ENCODE data around the gene CHID1. TPM values are rescaled to one million over a fixed set of nuclear protein-coding genes. Genes with fewer than 3 reads are reported as not detected.
A peak's percentile ranks its signal among the peaks of the same experiment; 100 is the strongest.

CHID1 gene
- total RNA-seq, 1 donor from 2014 or later = 56.6 TPM

DNA sequence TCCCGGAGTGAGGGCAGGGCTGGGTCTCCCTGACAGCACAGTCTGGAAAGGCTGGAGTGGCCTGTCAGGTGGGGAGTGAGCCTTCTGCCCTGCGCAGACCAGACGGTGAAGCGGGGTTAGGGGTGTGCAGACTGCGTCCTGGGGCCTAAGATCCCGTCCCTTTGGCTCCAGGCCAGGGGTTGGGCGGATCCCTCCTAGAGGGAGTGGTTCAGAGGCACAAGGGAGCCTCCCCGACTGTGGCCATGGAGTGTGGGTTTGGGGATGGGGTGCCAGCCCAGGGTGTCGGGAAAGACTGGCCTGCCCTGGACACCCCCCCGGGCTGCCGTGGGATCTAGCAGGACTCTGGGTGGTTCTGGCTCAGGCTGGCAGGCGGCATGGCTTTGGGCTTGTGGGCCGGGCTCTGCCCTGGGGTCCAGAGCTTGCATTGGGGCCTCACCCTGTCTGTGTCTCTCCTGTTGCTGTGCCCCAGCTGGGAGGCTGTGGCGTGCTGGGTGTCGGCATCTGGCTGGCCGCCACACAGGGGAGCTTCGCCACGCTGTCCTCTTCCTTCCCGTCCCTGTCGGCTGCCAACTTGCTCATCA lies 48.4 kb downstream of the CHID1 start:
- H3K4me3 ChIP-seq = no peak overlapping the region
- no peak overlapping the region for H2AFZ ChIP-seq (replicated peaks)
- H3K9ac ChIP-seq = no peak overlapping the region
- no peaks in the 10 kb centered on the region for H3K27me3 ChIP-seq
- TF ChIP-seq EZH2 (IDR thresholded peaks at IDR 0.05) (no peak), EZH2phosphoT487 (IDR thresholded peaks at IDR 0.05) (no peak)
- TF ChIP-seq, protein P1, sequence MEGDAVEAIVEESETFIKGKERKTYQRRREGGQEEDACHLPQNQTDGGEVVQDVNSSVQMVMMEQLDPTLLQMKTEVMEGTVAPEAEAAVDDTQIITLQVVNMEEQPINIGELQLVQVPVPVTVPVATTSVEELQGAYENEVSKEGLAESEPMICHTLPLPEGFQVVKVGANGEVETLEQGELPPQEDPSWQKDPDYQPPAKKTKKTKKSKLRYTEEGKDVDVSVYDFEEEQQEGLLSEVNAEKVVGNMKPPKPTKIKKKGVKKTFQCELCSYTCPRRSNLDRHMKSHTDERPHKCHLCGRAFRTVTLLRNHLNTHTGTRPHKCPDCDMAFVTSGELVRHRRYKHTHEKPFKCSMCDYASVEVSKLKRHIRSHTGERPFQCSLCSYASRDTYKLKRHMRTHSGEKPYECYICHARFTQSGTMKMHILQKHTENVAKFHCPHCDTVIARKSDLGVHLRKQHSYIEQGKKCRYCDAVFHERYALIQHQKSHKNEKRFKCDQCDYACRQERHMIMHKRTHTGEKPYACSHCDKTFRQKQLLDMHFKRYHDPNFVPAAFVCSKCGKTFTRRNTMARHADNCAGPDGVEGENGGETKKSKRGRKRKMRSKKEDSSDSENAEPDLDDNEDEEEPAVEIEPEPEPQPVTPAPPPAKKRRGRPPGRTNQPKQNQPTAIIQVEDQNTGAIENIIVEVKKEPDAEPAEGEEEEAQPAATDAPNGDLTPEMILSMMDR (IDR thresholded peaks at IDR 0.05) = no peak
- no peaks in the 10 kb centered on the region for H3K79me2 ChIP-seq (ENCODE audit: low read depth)
- H3K27ac ChIP-seq = no peak overlapping the region
- H3K27me3 Mint-ChIP-seq (ENCODE audit: insufficient read depth, low read depth) = peaks cover 2% of the 10 kb centered on the region
- peak; percentile 56 for DNase-seq (ENCODE audit: low spot score)
- peaks cover 12% of the 10 kb centered on the region for H3K4me1 Mint-ChIP-seq
- peaks cover 19% of the 10 kb centered on the region for H3K4me1 ChIP-seq
- no peak overlapping the region for H3K4me3 Mint-ChIP-seq
- no peaks in the 10 kb centered on the region for H3K36me3 Mint-ChIP-seq
- H3K9me3 ChIP-seq (ENCODE audit: low read depth) = no peaks in the 10 kb centered on the region
- H3K27ac Mint-ChIP-seq = no peak overlapping the region
- H3K4me2 ChIP-seq = peak overlapping the region; percentile 38
- no peaks in the 10 kb centered on the region for H3K36me3 ChIP-seq
- peaks cover 6% of the 10 kb centered on the region for H3F3A ChIP-seq (ENCODE audit: low read depth)
- peaks cover 24% of the 10 kb centered on the region for H4K20me1 ChIP-seq (ENCODE audit: low read depth)
- no peaks in the 10 kb centered on the region for H3K9me3 Mint-ChIP-seq

DNA sequence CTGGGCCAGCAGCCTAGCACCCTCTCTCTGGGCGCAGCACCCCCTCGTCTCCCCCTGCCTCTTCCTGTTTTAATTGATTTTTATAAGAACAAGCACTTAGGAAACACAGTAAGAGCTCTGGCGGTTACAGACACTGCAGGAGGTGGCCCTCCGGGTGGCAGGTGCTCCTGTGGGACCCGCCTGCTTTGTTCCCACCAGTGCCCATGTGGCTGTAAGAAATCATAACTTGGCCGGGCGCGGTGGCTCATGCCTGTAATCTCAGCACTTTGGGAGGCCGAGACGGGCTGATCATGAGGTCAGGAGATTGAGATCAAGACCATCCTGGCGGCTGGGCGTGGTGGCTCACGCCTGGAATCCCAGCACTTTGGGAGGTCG lies 49.5 kb downstream of the CHID1 start:
- no peaks in the 10 kb centered on the region for H3K9me3 ChIP-seq (ENCODE audit: low read depth)
- TF ChIP-seq EZH2phosphoT487 (IDR thresholded peaks at IDR 0.05) (no peak), EZH2 (IDR thresholded peaks at IDR 0.05) (no peak)
- TF ChIP-seq, protein P1 (IDR thresholded peaks at IDR 0.05) = no peak
- no peaks in the 10 kb centered on the region for H3K36me3 Mint-ChIP-seq
- H3K9me3 Mint-ChIP-seq = no peaks in the 10 kb centered on the region
- no peak for DNase-seq (ENCODE audit: low spot score)
- H3K4me3 ChIP-seq = no peak overlapping the region
- H3K4me1 ChIP-seq = peaks cover 19% of the 10 kb centered on the region
- peaks cover 2% of the 10 kb centered on the region for H3K27me3 Mint-ChIP-seq (ENCODE audit: insufficient read depth, low read depth)
- no peaks in the 10 kb centered on the region for H3K27me3 ChIP-seq
- H3K27ac Mint-ChIP-seq = no peak overlapping the region
- peaks cover 29% of the 10 kb centered on the region for H4K20me1 ChIP-seq (ENCODE audit: low read depth)
- H3K79me2 ChIP-seq (ENCODE audit: low read depth) = no peaks in the 10 kb centered on the region
- H3K9ac ChIP-seq = no peak overlapping the region
- no peak overlapping the region for H3K4me2 ChIP-seq
- no peaks in the 10 kb centered on the region for H3K36me3 ChIP-seq
- H3K27ac ChIP-seq = no peak overlapping the region
- H2AFZ ChIP-seq (replicated peaks) = no peak overlapping the region
- peaks cover 4% of the 10 kb centered on the region for H3F3A ChIP-seq (ENCODE audit: low read depth)
- H3K4me3 Mint-ChIP-seq = no peak overlapping the region
- peaks cover 17% of the 10 kb centered on the region for H3K4me1 Mint-ChIP-seq

DNA sequence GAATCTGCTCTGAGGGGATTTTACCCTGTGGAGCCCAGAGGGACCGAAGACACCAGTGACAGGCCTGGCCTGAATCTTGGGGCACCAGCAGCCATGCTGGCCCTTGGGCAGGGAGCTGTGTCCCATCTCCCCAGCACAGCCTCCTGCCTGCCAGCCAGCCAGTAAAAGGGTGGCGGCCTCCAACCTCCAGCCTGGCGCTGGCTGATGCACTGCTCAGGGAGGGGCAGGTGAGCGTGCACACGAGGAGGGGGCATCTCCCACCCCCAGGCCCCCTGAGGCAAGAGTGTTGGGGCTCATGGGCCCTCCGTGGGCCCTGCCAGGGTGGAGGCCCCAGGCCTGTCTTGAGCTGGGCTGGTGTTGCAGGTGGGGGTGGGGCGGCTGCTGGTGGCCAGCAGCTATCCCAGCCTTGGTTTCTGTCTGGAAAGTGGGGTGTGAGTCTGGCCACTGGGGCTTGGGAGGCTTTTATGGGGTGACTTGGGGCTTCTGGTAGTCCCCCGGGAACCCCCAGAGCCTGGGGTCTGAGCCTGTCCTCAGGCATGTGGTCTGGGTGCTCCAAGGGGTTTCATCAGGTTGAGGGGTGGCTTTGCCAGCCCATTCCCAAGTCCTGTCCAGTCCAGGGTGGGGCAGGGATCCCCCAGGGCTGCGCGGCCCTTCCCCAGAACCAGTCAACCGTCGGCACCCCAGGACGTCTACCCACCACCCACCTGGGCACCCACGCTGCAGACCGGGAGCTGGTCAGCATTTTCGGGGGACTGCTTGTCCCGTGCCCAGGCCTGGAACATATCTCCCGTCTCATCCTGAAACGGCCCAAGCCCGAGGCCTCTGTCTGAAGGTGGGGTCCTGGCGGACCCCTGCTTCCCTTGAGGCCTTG lies 50.1 kb downstream of the CHID1 start:
- Histone ChIP-seq H3F3A (ENCODE audit: low read depth) (peaks cover 4% of the 10 kb centered on the region), H3K27me3 (no peaks in the 10 kb centered on the region), H2AFZ (replicated peaks) (no peak overlapping the region), H3K79me2 (ENCODE audit: low read depth) (no peaks in the 10 kb centered on the region), H3K4me1 (peaks cover 19% of the 10 kb centered on the region), H3K4me2 (no peak overlapping the region), H4K20me1 (ENCODE audit: low read depth) (peaks cover 35% of the 10 kb centered on the region), H3K27ac (no peak overlapping the region), H3K9ac (no peak overlapping the region), H3K9me3 (ENCODE audit: low read depth) (no peaks in the 10 kb centered on the region), H3K4me3 (no peak overlapping the region), H3K36me3 (no peaks in the 10 kb centered on the region)
- H3K4me3 Mint-ChIP-seq = no peak overlapping the region
- peaks cover 2% of the 10 kb centered on the region for H3K27me3 Mint-ChIP-seq (ENCODE audit: insufficient read depth, low read depth)
- no peak overlapping the region for H3K27ac Mint-ChIP-seq
- peaks cover 17% of the 10 kb centered on the region for H3K4me1 Mint-ChIP-seq
- H3K36me3 Mint-ChIP-seq = no peaks in the 10 kb centered on the region
- DNase-seq (ENCODE audit: low spot score) = no peak
- no peak for TF ChIP-seq EZH2phosphoT487 (IDR thresholded peaks at IDR 0.05)
- TF ChIP-seq, protein P1 (IDR thresholded peaks at IDR 0.05) = no peak
- no peak for TF ChIP-seq EZH2 (IDR thresholded peaks at IDR 0.05)
- H3K9me3 Mint-ChIP-seq = no peaks in the 10 kb centered on the region
